WTC11 (cell line): Measurements from ENCODE around the gene MIGA2. TPM values are rescaled to one million over a fixed set of nuclear protein-coding genes. Genes with fewer than 3 reads are reported as not detected.
A peak's percentile ranks its signal among the peaks of the same experiment; 100 is the strongest.

Experiments used
- ATAC-seq: fragments of 200-7000 bp; cut with Tn5 transposase; 2 replicates; pipeline ENCODE4 v1.10.0; 2021; ENCODE audit warnings: mild to moderate bottlenecking, moderate library complexity
- CTCF ChIA-PET: fragments of 300-600 bp; sonication (Branson Sonifier 250); formaldehyde crosslinking; loops from one replicate; lab custom pipeline; 2021; ENCODE audit warnings: antibody characterized with exemption; lab: Charles Lee
- POLR2A ChIA-PET: fragments of 350-600 bp; sonication (Branson Sonifier 250); formaldehyde crosslinking; loops from one replicate; lab custom pipeline; 2021; ENCODE audit warnings: antibody characterized with exemption; lab: Charles Lee
- DNase-seq: peaks from one replicate; pipeline ENCODE4 v3.0.0; 2021; ENCODE audit warnings: low spot score
- H3K27ac Mint-ChIP-seq: 2 replicates; pipeline ENCODE4 v1.8.0; 2021; ENCODE audit warnings: mixed read lengths
- H3K27me3 Mint-ChIP-seq: 2 replicates; pipeline ENCODE4 v1.8.0; 2021; ENCODE audit warnings: low read depth, mild to moderate bottlenecking, moderate library complexity, mixed read lengths
- H3K36me3 Mint-ChIP-seq: 2 replicates; pipeline ENCODE4 v1.8.0; 2021; ENCODE audit warnings: mixed read lengths
- H3K4me1 Mint-ChIP-seq: 2 replicates; pipeline ENCODE4 v1.8.0; 2022; ENCODE audit warnings: mixed read lengths
- H3K4me3 Mint-ChIP-seq: 2 replicates; pipeline ENCODE4 v1.8.0; 2021; ENCODE audit warnings: mild to moderate bottlenecking, moderate library complexity, mixed read lengths
- H3K9me3 Mint-ChIP-seq: 2 replicates; pipeline ENCODE4 v1.8.0; 2021; ENCODE audit warnings: mixed read lengths
- AR ChIP-seq: fragments of 250-450 bp; sonication (Bioruptor Pico); IDR thresholded peaks from 2 replicates; pipeline ENCODE4 v1.9.0; 2021; ENCODE audit warnings: mild to moderate bottlenecking
- CBFB ChIP-seq: sonication (generic); formaldehyde crosslinking; IDR thresholded peaks from 2 replicates; pipeline ENCODE4 v1.8.1; 2022; ENCODE audit warnings: mild to moderate bottlenecking, low read depth, missing genetic modification reagents
- CREM ChIP-seq: sonication (generic); formaldehyde crosslinking; IDR thresholded peaks from 2 replicates; pipeline ENCODE4 v1.8.1; 2022; ENCODE audit warnings: mild to moderate bottlenecking, missing genetic modification reagents, moderate library complexity
- CTCF ChIP-seq: fragments of 200-600 bp; IDR thresholded peaks from 2 replicates; pipeline ENCODE4 v1.8.0; 2022; ENCODE audit warnings: antibody characterized with exemption
- ETV6 ChIP-seq: sonication (generic); formaldehyde crosslinking; IDR thresholded peaks from 2 replicates; pipeline ENCODE4 v1.8.1; 2022; ENCODE audit warnings: mild to moderate bottlenecking, missing genetic modification reagents
- FOXP1 ChIP-seq: sonication (generic); formaldehyde crosslinking; IDR thresholded peaks from 2 replicates; pipeline ENCODE4 v1.8.0; 2022; ENCODE audit warnings: missing genetic modification reagents, mild to moderate bottlenecking, moderate library complexity, borderline replicate concordance
- FOXP4 ChIP-seq: sonication (generic); formaldehyde crosslinking; IDR thresholded peaks from 2 replicates; pipeline ENCODE4 v1.8.0; 2022; ENCODE audit warnings: mild to moderate bottlenecking, missing genetic modification reagents
- IRF2 ChIP-seq: sonication (generic); formaldehyde crosslinking; IDR thresholded peaks from 2 replicates; pipeline ENCODE4 v1.8.0; 2022; ENCODE audit warnings: low read depth, missing genetic modification reagents, borderline replicate concordance
- MYBL2 ChIP-seq: sonication (generic); formaldehyde crosslinking; IDR thresholded peaks from 2 replicates; pipeline ENCODE4 v1.8.1; 2023; ENCODE audit warnings: mild to moderate bottlenecking, moderate library complexity, missing genetic modification reagents
- NFATC4 ChIP-seq: fragments of 250-450 bp; sonication (Bioruptor Pico); IDR thresholded peaks from 2 replicates; pipeline ENCODE4 v1.9.0; 2021; ENCODE audit warnings: mild to moderate bottlenecking
- OVOL2 ChIP-seq: fragments of 250-450 bp; sonication (Bioruptor Pico); IDR thresholded peaks from 2 replicates; pipeline ENCODE4 v1.9.0; 2021; ENCODE audit warnings: mild to moderate bottlenecking, borderline replicate concordance
- RELA ChIP-seq: sonication (generic); formaldehyde crosslinking; IDR thresholded peaks from 2 replicates; pipeline ENCODE4 v1.8.1; 2022; ENCODE audit warnings: missing genetic modification reagents, mild to moderate bottlenecking, borderline replicate concordance
- TEAD1 ChIP-seq: sonication (generic); formaldehyde crosslinking; IDR thresholded peaks from 2 replicates; pipeline ENCODE4 v1.8.0; 2022; ENCODE audit warnings: mild to moderate bottlenecking, missing genetic modification reagents
- TEAD4 ChIP-seq: sonication (generic); formaldehyde crosslinking; IDR thresholded peaks from 2 replicates; pipeline ENCODE4 v1.8.0; 2022; ENCODE audit warnings: mild to moderate bottlenecking, missing genetic modification reagents
- USF2 ChIP-seq: sonication (generic); formaldehyde crosslinking; IDR thresholded peaks from 2 replicates; pipeline ENCODE4 v1.8.1; 2023; ENCODE audit warnings: mild to moderate bottlenecking, missing genetic modification reagents, moderate library complexity
- ZNF121 ChIP-seq: sonication (generic); formaldehyde crosslinking; IDR thresholded peaks from 2 replicates; pipeline ENCODE4 v1.8.0; 2023; ENCODE audit warnings: missing genetic modification reagents
- ZNF317 ChIP-seq: sonication (generic); formaldehyde crosslinking; IDR thresholded peaks from 2 replicates; pipeline ENCODE4 v1.8.1; 2023; ENCODE audit warnings: low read depth, mild to moderate bottlenecking, moderate library complexity, missing genetic modification reagents, borderline replicate concordance
- ZNF671 ChIP-seq: fragments of 250-450 bp; sonication (Bioruptor Pico); IDR thresholded peaks from 2 replicates; pipeline ENCODE4 v1.8.0; 2021; ENCODE audit warnings: mild to moderate bottlenecking
- total RNA-seq: library from RNA; stranded (reverse); gene quantifications from 3 replicates; pipeline ENCODE4 v1.2.3, GENCODE V29; 2021

The MIGA2 gene
- total RNA-seq, 1 experiment from 2014 or later, result 61.7 TPM

GRCh38 chr9:129007766-129008468, 28.5 kb upstream of the MIGA2 start:
- Mint-ChIP-seq H3K36me3 (peaks cover 31% of the 10 kb centered on the region), H3K9me3 (no peaks in the 10 kb centered on the region), H3K4me3 (no peak overlapping the region), H3K27me3 (no peaks in the 10 kb centered on the region), H3K27ac (peak overlapping the region; percentile 61; the same call in 1 of the 2 replicates), H3K4me1 (0 out of 2 replicates have a peak, but pooled peaks cover 2% of the 10 kb centered on the region)
- ChIA-PET CTCF (interaction anchor here (1.3 to 2.5 kb wide), 4 partner anchors 16 to 190 kb away, joined by 4 to 11 read pairs (median 4); partner anchors contain the start of genes ENDOG and SH3GLB2), POLR2A (no interaction called here)
- DNase-seq, result no peak
- TF ChIP-seq CREM (CRISPR knock-in tag) (no peak), USF2 (CRISPR knock-in tag) (no peak), ZNF121 (CRISPR knock-in tag) (no peak), TEAD4 (CRISPR knock-in tag) (no peak)
- no peak for ATAC-seq

GRCh38 chr9:129008469-129008965, 27.9 kb upstream of the MIGA2 start:
- POLR2A ChIA-PET, result no interaction called here
- TF ChIP-seq ZNF317 (CRISPR knock-in tag) (no peak), MYBL2 (CRISPR knock-in tag) (no peak), NFATC4 (CRISPR knock-in tag) (no peak), OVOL2 (CRISPR knock-in tag) (no peak), RELA (CRISPR knock-in tag) (no peak), ETV6 (CRISPR knock-in tag) (no peak), FOXP1 (CRISPR knock-in tag) (no peak), TEAD1 (CRISPR knock-in tag) (no peak)

GRCh38 chr9:129008986-129009583, 27.3 kb upstream of the MIGA2 start:
- H3K36me3 Mint-ChIP-seq, result peaks cover 23% of the 10 kb centered on the region
- H3K4me1 Mint-ChIP-seq, result 0 out of 2 replicates have a peak, but pooled peaks cover 2% of the 10 kb centered on the region
- no peaks in the 10 kb centered on the region for H3K27me3 Mint-ChIP-seq
- ATAC-seq (no peak), DNase-seq (no peak)
- H3K27ac Mint-ChIP-seq, result no peak overlapping the region
- ChIA-PET POLR2A (interaction anchor here (0.6 kb wide), 1 partner anchor 20 kb away, joined by 5 read pairs; no protein-coding TSS in a partner anchor), CTCF (interaction anchor here (1.8 to 2.5 kb wide), 2 partner anchors 14 to 19 kb away, joined by 4 to 11 read pairs; partner anchors contain the start of gene SH3GLB2)
- H3K9me3 Mint-ChIP-seq, result no peaks in the 10 kb centered on the region
- H3K4me3 Mint-ChIP-seq, result no peak overlapping the region
- TF ChIP-seq AR (no peak), CTCF (no peak), CBFB (CRISPR knock-in tag) (no peak), IRF2 (CRISPR knock-in tag) (no peak), ZNF671 (CRISPR knock-in tag) (no peak), ZNF317 (CRISPR knock-in tag) (no peak), FOXP4 (CRISPR knock-in tag) (no peak)

More at GRCh38 chr9:129008469-129008965, 27.9 kb upstream of the MIGA2 start:
- Mint-ChIP-seq H3K36me3 (peaks cover 25% of the 10 kb centered on the region), H3K9me3 (no peaks in the 10 kb centered on the region), H3K27ac (no peak overlapping the region), H3K4me3 (no peak overlapping the region), H3K4me1 (0 out of 2 replicates have a peak, but pooled peaks cover 2% of the 10 kb centered on the region), H3K27me3 (no peaks in the 10 kb centered on the region)
- ATAC-seq (no peak), DNase-seq (no peak)
- CTCF ChIA-PET, result interaction anchor here (1.3 to 2.5 kb wide), 4 partner anchors 15 to 190 kb away, joined by 4 to 11 read pairs (median 4); partner anchors contain the start of genes ENDOG and SH3GLB2
